ENCODE measurements around the gene WDFY3. TPM values are rescaled to one million over a fixed set of nuclear protein-coding genes. Genes with fewer than 3 reads are reported as not detected.

WDFY3 gene
- total and polyA plus RNA-seq, 9 of the 15 experiments (the other 6 are each of a cell fraction or from before 2014, with no cell fraction given), result 0.58 to 13.5 (median 9.4) TPM

DNA sequence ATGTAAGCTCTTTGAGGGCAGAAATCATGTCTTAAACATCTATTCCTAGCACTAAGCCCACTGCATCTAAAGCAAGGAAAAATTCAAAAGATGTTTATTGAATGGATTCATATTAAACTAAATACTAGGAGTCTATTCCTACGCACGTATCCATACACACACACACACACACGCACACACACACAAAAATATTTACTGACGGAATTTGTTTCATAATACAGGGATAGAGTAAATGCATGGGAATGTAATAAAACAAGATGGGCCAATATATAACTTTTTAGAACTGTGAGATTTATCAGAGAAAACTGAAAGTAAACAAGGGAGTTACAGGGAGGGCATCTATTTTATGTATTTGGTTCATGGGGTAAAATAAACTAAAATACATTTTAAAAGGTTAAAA is 57.6 kb downstream of the WDFY3 start (continued):
- TF ChIP-seq, protein P1, sequence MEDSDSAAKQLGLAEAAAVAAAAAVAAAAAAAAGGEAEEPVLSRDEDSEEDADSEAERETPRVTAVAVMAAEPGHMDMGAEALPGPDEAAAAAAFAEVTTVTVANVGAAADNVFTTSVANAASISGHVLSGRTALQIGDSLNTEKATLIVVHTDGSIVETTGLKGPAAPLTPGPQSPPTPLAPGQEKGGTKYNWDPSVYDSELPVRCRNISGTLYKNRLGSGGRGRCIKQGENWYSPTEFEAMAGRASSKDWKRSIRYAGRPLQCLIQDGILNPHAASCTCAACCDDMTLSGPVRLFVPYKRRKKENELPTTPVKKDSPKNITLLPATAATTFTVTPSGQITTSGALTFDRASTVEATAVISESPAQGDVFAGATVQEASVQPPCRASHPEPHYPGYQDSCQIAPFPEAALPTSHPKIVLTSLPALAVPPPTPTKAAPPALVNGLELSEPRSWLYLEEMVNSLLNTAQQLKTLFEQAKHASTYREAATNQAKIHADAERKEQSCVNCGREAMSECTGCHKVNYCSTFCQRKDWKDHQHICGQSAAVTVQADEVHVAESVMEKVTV (CRISPR knock-in tag; IDR thresholded peaks at IDR 0.05), result no peak
- TF ChIP-seq ZNF174 (CRISPR knock-in tag; IDR thresholded peaks at IDR 0.05) (no peak), KHSRP (IDR thresholded peaks at IDR 0.05) (no peak), C11orf30 (IDR thresholded peaks at IDR 0.05; ENCODE audit: low read depth) (no peak), FIP1L1 (IDR thresholded peaks at IDR 0.05; ENCODE audit: low read depth, low read length, poor library complexity, severe bottlenecking) (no peak), GATAD2A (IDR thresholded peaks at IDR 0.05) (no peak)
- TF ChIP-seq, protein P2, sequence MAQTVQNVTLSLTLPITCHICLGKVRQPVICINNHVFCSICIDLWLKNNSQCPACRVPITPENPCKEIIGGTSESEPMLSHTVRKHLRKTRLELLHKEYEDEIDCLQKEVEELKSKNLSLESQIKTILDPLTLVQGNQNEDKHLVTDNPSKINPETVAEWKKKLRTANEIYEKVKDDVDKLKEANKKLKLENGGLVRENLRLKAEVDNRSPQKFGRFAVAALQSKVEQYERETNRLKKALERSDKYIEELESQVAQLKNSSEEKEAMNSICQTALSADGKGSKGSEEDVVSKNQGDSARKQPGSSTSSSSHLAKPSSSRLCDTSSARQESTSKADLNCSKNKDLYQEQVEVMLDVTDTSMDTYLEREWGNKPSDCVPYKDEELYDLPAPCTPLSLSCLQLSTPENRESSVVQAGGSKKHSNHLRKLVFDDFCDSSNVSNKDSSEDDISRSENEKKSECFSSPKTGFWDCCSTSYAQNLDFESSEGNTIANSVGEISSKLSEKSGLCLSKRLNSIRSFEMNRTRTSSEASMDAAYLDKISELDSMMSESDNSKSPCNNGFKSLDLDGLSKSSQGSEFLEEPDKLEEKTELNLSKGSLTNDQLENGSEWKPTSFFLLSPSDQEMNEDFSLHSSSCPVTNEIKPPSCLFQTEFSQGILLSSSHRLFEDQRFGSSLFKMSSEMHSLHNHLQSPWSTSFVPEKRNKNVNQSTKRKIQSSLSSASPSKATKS (CRISPR knock-in tag; IDR thresholded peaks at IDR 0.05), result no peak
- TF ChIP-seq, protein P3, sequence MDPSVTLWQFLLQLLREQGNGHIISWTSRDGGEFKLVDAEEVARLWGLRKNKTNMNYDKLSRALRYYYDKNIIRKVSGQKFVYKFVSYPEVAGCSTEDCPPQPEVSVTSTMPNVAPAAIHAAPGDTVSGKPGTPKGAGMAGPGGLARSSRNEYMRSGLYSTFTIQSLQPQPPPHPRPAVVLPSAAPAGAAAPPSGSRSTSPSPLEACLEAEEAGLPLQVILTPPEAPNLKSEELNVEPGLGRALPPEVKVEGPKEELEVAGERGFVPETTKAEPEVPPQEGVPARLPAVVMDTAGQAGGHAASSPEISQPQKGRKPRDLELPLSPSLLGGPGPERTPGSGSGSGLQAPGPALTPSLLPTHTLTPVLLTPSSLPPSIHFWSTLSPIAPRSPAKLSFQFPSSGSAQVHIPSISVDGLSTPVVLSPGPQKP (CRISPR knock-in tag; IDR thresholded peaks at IDR 0.05), result no peak
- TF ChIP-seq, protein P4, sequence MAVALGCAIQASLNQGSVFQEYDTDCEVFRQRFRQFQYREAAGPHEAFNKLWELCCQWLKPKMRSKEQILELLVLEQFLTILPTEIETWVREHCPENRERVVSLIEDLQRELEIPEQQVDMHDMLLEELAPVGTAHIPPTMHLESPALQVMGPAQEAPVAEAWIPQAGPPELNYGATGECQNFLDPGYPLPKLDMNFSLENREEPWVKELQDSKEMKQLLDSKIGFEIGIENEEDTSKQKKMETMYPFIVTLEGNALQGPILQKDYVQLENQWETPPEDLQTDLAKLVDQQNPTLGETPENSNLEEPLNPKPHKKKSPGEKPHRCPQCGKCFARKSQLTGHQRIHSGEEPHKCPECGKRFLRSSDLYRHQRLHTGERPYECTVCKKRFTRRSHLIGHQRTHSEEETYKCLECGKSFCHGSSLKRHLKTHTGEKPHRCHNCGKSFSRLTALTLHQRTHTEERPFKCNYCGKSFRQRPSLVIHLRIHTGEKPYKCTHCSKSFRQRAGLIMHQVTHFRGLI (CRISPR knock-in tag; IDR thresholded peaks at IDR 0.05), result no peak
- TF ChIP-seq, protein P5, sequence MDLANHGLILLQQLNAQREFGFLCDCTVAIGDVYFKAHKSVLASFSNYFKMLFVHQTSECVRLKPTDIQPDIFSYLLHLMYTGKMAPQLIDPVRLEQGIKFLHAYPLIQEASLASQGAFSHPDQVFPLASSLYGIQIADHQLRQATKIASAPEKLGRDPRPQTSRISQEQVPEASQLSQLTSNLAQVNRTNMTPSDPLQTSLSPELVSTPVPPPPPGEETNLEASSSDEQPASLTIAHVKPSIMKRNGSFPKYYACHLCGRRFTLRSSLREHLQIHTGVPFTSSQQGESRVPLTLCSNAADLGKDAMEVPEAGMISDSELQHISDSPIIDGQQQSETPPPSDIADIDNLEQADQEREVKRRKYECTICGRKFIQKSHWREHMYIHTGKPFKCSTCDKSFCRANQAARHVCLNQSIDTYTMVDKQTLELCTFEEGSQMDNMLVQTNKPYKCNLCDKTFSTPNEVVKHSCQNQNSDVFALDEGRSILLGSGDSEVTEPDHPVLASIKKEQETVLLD (IDR thresholded peaks at IDR 0.05), result no peak
